Ramos (cell line): ENCODE data around the gene PFDN1.

Experiments used
- in situ Hi-C: fragments of 300-500 bp; cut with MboI; formaldehyde crosslinking; loops from one replicate; pipeline ENCODE4 v1.14.3; 2022; ENCODE audit warnings: low sequenced_read_pairs; ENCODE audit not compliant: unreplicated experiment

The PFDN1 gene

GRCh38 chr5:140299056-140299455 lies 3.8 kb downstream of the PFDN1 start:
- in situ Hi-C loops: no loop called here

- in situ Hi-C loops: no loop called here
Measured at GRCh38 chr5:140298183-140298601, 4.7 kb downstream of the PFDN1 start.

GRCh38 chr5:140297283-140297682 lies 5.6 kb downstream of the PFDN1 start:
- in situ Hi-C loops: no loop called here

DNA sequence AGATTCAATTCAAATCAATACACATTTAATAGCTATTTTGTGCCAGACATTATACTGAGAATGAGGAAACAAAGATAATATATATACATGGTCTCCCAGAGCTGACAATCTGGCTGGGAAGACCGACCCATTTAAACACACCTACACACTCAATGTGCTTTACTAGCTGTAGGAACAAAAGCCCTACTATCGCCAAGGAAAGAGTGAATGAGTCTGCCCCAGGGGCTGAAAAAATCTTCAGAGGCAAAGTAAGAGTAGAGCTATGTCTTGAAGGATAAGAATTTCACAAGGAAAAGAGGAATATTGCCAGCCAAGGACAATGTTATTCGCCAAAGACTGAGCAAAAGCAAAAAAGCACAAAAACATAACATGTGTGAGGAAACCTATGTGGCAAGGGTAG lies 6.6 kb downstream of the PFDN1 start:
- in situ Hi-C loops: no loop called here

DNA sequence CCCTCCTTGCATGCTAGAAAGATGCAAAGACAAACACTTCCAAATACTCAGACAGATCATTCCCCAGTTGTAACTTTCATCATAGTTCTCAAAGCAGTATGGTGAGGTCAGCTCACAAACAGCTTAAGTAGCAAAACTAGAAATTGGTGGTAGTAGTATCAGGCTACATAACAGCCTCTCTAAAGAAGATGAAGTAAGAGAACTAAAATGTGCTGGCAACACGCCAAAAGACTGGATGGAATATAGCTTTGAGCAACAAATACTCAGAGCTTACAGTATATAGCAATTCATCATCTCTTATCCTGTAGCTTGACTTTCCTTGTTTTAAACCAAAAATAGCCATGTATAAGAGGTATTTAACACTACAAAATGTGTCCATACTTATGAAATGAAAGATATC lies 7.5 kb downstream of the PFDN1 start:
- in situ Hi-C loops: no loop called here

DNA sequence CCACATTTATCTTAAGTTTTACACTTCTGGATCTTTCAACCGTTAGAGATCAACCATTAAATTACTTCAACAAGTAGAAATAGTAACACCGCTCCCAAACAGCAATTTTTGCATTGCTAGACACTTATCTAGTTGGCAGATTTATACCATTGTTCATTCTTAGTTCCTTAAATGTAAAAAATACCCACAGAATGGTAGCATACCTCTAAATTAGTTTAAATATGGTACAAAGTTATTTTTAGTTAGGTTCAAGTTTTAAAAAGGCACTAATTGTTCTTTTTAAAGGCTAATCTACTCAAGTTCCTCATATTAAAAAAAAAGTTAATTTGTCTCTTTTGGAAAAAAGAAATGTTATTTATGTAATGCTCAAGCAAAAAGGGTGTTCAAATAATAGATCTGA lies 8.1 kb downstream of the PFDN1 start:
- in situ Hi-C loops: no loop called here

DNA sequence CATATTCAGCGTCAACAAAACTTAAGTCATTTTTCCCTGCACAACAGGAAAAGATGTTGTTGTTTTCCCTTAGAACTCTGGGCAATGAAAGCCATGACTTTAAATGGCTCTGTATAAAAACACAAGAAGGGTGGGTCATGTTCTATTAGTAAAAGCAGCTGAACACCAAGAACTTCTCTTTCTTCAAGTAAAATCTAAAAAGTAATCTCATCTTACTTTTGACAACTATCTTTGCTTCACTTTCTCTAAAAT lies 9.1 kb downstream of the PFDN1 start:
- in situ Hi-C loops: no loop called here

DNA sequence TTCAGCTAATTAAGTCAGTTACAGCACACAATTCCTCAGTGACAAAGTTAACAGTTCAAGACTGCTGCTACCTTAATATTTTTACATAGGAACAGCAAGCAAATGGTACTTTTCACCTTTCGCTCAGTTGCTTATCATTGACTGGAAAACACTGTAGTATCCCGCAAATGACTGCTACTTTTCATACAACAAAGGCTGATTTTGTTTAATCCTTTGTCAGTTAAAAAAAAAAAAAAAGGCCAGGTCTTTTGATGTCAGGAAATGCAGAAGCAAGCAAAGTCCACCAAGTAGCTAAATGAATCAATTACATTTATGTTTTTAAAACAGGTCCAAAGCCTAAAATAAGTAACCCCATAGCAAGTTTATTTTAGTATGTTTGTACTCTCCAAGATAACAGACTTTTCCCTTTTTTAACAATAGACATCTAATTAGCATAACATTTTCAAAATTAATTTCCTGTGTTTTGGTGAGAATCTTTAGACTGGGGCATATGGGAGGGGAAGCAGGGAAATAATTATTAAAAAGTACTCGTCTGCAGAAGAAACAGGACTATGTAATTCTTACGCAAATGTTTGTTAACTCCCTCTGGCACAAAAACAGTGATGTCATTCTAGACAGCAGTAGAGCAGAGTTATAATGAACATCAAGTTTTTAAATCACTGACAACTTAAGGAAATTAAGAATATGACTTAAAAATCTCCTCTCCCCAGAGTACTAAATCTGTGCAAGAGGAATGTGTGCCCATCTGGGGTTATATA lies 9.6 kb downstream of the PFDN1 start:
- in situ Hi-C loops: no loop called here

GRCh38 chr5:140292212-140293036 lies 10.5 kb downstream of the PFDN1 start:
- in situ Hi-C loops: no loop called here

DNA sequence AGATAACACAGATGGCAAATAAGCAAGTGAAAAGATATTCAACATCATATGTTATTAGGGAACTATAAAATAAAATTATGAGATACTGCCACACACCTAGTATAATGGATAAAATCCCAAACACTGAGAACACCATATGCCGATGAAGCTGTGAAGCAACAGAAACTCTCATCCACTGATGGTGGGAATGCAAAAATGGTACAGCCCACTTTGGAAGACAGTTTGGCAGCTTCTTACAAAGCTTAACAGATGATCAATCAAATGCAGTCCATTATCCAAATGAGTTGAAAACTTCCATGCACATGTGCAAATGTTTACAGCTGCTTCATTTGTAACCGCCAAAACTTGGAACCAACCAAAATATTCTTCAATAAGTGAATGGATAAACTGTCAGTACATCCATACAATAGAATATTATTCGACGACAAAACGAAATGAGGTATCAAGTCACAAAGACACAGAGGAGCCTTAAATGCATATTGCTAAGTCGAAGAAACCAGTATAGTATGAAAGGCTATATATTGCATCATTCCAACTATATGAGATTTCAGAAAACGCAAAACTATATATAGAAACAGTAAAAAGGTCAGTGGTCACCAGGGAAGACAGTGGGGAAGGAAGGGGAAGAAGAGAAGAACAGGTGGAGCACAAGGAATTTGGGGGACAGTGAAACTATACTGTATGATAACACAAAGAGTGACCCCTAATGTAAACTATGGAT lies 14.9 kb downstream of the PFDN1 start:
- in situ Hi-C loops: no loop called here

DNA sequence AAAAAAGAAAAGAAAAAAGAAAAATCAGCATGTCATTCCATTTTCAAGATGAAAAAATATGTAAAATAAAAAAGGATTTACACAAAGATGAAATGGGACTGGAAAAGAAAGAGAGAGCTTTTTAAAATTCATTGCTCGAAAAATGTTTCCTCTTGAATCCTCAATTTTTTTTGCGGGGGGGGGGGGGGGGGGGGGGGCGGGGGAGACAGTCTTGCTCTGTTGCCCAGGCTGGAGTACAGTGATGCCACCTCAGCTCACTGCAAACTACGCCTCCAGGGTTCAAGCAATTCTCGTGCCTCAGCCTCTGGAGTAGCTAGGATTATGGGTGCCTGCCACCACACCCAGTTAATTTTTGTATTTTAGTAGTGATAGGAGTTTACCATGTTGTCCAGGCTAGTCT lies 16.5 kb downstream of the PFDN1 start:
- in situ Hi-C loops: no loop called here

DNA sequence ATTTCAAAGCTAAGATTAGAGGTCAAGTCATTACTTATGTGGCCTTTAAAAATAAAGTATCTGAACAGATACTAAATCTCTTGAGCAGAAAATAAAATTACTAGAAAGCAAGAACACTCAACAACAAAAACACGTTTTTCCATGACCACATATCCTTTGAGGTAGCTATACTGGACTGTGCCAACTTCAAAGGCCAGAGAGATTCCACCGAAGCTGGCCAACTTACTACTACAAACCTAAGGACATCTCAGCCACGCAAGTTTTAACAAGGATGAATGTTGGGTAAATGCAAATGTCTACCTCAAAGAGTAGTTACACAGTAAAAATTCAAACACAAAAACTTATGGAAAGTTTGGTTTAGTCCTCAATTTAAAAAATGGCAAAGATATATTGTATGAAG lies 18.9 kb downstream of the PFDN1 start:
- in situ Hi-C loops: no loop called here

GRCh38 chr5:140282266-140282665 lies 20.6 kb downstream of the PFDN1 start:
- in situ Hi-C loops: no loop called here

DNA sequence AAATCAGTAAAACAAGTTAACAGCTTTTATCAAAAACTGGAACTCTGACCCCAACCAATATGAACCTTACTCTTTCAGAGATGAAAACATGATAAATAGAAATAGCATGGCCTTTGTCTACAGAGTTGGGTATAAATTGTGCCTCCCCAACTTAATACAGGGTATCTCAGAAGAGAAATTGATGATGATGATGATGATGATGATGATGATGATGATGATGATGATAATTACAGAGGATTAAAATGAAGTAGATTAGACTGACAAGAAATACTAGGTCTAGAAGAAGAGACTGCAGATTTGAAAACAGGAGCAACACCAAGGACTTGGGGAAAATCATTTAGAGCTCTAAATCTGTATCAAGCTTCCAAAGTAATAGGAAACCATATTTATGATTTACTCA lies 27.1 kb downstream of the PFDN1 start:
- in situ Hi-C loops: no loop called here

GRCh38 chr5:140273401-140273877 lies 29.5 kb downstream of the PFDN1 start:
- in situ Hi-C loops: no loop called here

GRCh38 chr5:140270008-140270407 lies 32.9 kb downstream of the PFDN1 start:
- in situ Hi-C loops: no loop called here

- in situ Hi-C loops: no loop called here
Measured at GRCh38 chr5:140267559-140268018, 35.3 kb downstream of the PFDN1 start.

DNA sequence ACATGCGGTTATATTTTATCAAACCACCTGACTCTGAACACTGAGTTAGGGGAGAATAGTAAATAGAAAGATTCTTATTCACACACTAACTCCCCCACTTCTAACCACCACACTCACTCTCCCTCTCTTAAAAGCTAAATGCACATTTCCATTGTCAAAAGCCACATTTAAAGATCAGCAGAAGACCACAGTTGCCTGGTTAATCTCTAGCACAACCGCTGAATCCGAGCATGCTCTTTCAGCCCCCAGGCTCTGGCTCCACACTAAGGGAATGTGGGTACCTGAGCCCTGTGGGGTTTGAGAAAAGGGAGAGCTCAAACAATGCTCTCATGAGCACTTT lies 35.7 kb downstream of the PFDN1 start:
- in situ Hi-C loops: no loop called here

DNA sequence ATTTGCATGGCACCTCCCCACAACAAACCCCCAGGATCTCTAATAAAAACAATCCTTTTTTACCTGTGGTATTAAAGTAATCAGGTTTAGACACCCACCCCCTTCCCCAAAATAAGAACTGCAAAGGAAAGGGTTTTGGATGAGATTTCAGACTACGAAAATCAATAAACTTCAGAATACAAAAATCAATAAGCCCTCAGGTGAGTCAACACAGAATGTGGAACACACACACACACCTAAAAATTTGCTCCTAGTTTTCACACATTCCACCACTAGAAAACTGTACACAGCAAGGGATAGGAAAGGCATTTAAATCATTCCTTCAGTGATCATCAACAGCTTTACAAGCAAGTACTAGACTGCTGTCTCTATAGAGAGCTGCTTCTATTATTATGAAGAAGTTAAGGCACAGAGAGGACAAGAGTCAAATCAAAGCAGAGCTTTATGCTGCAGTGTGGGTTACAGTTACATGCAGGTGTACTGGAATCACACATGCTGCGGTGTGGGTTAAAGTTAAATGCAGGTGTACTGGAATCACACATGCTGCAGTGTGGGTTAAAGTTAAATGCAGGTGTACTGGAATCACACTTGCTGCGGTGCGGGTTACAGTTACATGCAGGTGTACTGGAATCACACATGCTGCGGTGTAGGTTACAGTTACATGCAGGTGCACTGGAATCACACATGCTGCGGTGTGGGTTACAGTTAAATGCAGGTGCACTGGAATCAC lies 36.3 kb downstream of the PFDN1 start:
- in situ Hi-C loops: no loop called here

GRCh38 chr5:140265845-140266244 lies 37.1 kb downstream of the PFDN1 start:
- in situ Hi-C loops: no loop called here

GRCh38 chr5:140262839-140263238 lies 40.1 kb downstream of the PFDN1 start:
- in situ Hi-C loops: no loop called here
